Ovary (tissue), 3 donors: ENCODE data around the gene TENM4.

Experiments
- CTCF ChIP-seq, 3 donors: fragments of 450-650 bp in 2 of 3; fragments of 200-600 bp in 1 of 3; IDR thresholded peaks; one replicate each; pipeline versions ENCODE4 v1.5.1 to v1.8.0; 2016 to 2022; ENCODE audit warnings: antibody characterized with exemption in 3 of 3, mild to moderate bottlenecking in 1 of 3
- POLR2A ChIP-seq: fragments of 450-650 bp; IDR thresholded peaks from one replicate; pipeline ENCODE4 v1.6.1; 2017; ENCODE audit warnings: antibody characterized with exemption, mild to moderate bottlenecking, moderate library complexity
- donor health status: DM: no; HTN: no; CAD: no.

DNA sequence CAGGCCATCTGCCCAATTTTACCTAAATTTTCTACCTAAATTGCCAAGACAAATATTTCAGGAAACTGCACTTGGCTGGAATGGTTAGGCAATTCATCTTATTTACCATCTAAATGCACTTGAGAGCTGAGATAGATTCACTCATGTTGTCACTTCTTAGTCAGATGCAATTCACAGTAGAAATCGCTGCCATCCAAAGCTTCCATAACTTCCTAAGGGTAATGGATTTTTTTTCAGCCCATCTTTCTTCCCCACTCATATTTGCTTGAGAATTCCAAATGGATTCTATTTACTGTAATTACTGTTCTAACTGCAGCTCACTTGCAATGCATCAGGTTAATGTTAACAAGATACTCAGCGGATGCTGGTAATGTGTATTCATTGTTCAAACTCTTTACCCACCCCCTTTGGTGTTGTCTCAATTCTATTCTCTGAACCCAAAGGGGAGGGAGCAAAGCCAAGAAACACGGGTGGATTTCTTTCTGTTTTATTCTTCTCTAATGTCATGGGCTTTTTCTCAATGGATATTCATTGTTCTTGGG is 96.0 kb downstream of the TENM4 start:
- TF ChIP-seq CTCF (IDR thresholded peaks at IDR 0.05) = no peak
- TF ChIP-seq POLR2A = no peak
